NCI-H748 (cell line): ENCODE measurements around the gene RAB10.
"Not testable (repeated sequence)": the region's sequence is repeated elsewhere in the genome, so short reads cannot be mapped to it uniquely, and the experiment has no call there.

Experiments used
- DNase-seq: peaks from one replicate; lab custom pipeline; 2025; ENCODE audit not compliant: unreplicated experiment; lab: John Stamatoyannopoulos, UW

RAB10 gene

GRCh38 chr2:26033818-26034636 is at the start of gene RAB10:
RAB10 (plus strand) TSS chr2:26034084; CDS start chr2:26034609, 525 bp downstream.
- DNase-seq: peak; percentile 99

DNA sequence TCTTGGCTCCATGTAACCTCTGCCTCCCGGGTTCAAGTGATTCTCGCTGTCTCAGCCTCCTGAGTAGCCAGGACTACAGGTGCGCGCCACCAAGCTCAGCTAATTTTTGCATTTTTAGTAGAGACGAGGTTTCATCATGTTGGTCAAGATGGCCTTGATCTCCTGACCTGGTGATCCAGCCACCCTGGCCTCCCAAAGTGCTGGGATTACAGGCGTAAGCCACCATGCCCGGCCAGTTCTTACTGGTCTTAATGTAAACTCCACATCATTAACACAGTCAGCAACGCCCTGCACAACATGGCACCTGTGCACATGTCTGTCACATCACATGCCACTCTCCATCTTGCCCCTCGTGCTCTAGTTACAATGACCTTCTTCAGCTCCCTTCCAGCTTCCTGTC is 45.8 kb upstream of the RAB10 start:
- DNase-seq: no peak

- DNase-seq: no peak
These were observed 44.7 kb upstream of the RAB10 start for GRCh38 chr2:25989154-25989553.

- DNase-seq: no peak
These were observed 41.9 kb upstream of the RAB10 start for GRCh38 chr2:25991965-25992364.

DNA sequence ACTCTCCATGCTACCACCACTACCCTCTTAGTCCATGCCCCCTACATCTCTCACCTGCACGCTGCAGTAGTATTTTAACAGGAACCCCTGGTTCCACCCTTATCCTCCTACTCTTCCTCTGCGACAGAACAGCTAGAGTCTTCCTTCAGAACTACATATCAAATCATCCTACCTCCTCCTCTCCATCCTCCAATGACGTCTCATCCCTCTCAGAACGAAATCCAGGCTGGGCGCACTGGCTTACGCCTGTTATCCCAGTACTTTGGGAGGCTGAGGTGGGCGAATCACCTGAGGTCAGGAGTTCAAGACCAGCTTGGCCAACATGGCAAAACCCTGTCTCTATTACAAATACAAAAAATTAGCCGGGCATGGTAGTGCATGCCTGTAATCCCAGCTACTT is 41.3 kb upstream of the RAB10 start:
- no peak for DNase-seq

- no peak for DNase-seq
These were observed 40.8 kb upstream of the RAB10 start for GRCh38 chr2:25993049-25993448.

- DNase-seq: no peak
These were observed 39.4 kb upstream of the RAB10 start for GRCh38 chr2:25994509-25994908.

- no peak for DNase-seq
These were observed 37.0 kb upstream of the RAB10 start for GRCh38 chr2:25996844-25997243.

DNA sequence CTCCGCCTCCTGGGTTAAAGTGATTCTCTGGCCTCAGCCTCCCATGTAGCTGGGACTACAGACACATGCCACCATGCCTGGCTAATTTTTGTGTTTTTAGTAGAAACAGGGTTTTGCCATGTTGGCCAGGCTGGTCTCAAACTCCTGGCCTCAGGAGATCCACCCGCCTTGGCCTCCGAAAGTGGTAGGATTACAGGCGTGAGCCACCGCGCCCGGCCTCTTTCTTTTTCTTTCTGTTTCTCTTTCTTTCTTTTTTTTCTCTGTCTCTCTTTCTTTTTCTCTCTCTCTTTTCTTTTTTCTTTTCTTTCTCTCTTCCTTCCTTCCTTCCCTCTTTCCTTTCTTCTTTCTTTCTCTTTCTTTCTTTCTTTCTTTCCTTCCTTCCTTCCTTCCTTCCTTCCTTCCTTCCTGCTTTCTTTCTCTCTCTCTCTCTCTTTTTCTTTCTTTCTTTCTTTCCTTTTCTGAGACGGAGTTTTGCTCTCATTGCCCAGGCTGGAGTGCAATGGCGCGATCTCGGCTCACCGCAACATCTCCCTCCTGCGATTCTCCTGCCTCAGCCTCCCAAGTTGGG is 35.0 kb upstream of the RAB10 start:
- DNase-seq: not testable (repeated sequence)

- not testable (repeated sequence) for DNase-seq
These were observed 34.5 kb upstream of the RAB10 start for GRCh38 chr2:25999406-25999805.

DNA sequence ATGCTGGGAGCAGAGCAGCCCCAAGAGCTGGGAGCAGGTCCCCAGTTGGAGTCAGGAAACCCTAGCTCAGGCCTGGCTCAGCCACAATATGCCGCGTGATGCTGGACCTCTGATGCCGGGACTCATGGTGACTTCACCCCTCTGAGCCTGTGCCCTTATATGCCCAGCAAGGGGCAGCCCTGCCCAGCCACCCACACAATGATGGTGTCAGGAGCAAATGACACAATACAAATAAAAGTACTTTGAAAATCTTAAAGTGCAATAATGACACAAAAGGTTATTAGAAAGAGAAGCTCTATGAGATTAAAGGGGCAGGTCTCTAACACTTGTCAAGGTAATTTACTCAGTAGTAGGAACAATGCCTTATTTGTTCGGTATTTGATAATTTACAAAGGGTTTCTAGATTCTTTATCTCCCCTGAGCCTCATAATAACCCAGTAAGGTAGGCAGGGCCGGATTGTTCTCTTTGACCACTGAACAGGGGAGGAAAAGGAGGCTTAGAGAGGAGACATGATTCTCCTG is 33.3 kb upstream of the RAB10 start:
- DNase-seq: peak; percentile 60

GRCh38 chr2:26001743-26002351 is 32.0 kb upstream of the RAB10 start:
- no peak for DNase-seq

- no peak for DNase-seq
These were observed 31.1 kb upstream of the RAB10 start for GRCh38 chr2:26002632-26003310.

GRCh38 chr2:26008095-26008494 is 25.8 kb upstream of the RAB10 start:
- no peak for DNase-seq

DNA sequence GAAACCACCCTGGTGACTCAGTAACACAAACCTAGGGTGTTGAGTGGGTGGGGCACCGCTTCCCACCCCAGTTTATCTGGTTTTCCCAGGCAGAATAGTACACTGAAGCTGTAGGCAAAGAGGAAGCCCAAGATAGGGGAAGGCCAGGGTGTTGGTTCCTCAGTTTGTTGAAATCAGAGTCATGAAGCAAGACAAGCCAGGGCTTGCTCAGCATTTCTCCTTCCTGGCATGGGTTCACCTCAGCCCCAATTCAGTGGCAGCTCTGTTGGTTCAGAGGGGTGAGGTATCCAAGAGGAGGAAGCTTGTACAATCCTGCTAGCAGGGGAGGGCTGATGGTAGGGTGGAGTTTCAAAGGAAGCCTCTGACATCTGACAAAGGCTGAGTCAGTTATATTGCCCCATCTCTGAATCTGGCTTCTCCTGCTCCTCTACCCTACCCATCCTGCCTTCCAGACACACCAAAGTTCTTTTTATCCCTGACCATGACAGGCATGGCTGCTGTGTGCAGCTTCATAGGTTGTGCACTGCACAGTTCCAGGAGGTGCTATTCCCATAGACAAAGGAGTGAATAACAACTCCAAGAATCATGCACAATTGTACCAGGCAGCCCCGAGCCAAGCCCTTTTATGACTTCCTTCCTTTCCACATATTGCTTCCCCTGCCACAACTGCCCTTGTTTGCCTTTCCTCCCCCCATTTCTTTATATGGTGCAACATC is 24.9 kb upstream of the RAB10 start:
- DNase-seq: no peak

- DNase-seq: no peak
These were observed 24.3 kb upstream of the RAB10 start for GRCh38 chr2:26009567-26009963.

- DNase-seq: no peak
These were observed 22.9 kb upstream of the RAB10 start for GRCh38 chr2:26010943-26011342.

DNA sequence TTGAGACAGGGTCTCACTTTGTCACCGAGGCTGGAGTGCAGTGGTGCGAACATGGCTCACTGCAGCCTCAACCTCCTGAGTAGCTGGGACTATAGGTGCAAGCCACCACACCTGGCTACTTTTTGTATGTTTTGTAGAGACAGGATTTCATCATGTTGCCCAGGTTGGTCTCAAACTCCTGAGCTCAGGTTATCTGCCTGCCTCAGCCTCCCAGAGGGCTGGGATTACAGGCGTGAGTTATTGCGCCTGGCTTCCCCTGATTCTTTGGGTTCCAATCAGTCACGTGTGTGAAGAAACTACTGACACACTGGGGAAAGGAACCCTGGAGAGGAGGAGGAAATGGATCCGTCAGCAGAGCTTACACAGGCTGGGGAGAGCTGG is 22.3 kb upstream of the RAB10 start:
- no peak for DNase-seq

DNA sequence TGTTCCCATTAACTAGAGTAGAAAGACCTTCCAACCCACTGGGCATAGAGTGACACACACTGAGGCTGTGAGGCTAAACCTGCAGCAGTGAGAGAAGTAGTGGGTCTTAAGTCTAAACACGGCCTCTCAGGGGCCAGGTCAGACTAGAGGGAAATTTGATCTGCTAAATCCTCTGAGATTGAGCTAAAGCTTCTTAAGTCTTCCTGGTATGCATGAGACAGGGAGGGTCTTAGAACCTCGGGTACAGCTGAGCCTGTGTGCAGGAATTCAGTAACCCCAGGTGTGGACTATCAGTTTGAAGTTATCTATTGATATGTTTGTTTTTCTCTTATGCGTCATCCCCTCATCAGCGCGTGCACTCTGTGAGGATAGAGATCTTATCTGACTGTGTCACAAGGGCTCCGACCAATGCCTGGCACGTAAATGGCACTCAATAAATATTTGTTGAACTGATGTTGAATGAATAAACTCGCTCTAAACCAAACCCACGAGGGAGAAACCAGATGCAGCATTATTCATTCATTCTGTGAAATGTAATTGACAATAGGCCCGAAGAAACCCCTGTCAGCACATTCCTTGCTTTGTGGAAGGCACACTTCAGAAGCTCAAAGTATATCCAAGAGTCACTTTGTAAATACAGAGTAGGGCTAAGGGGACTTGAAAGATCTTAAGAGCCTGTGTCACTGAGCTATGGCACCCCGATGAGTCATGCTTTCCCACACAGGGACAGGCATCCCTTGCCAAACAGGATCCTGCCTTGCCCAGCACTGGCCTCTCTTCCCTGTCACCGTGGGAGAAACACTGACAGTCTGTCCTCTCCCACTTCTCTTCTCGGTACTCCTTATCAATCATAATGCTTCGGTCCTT is 21.7 kb upstream of the RAB10 start:
- DNase-seq: peak; percentile 38

DNA sequence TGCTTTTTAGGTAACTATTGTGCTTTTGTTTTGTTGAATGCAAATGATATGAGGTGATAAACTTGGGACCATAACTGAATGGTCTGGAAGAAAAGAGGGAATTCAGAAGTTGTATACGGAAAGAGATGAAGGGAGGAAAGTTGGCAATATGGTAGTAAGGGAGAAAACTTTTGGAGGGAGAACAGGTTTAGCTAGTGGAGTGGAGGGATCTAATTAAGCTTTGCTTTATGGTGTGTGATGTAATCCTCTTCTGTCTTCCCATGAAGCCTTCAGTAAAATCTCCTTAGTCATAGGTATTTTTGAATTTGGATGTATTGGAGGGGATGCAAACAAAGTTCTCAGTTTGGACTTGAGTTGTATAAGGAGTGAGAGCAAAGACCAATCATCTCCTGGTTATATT is 20.2 kb upstream of the RAB10 start:
- no peak for DNase-seq
